ENCODE measurements around the gene CBS.
A peak's percentile ranks its signal among the peaks of the same experiment; 100 is the strongest.
"Not testable (repeated sequence)": the region's sequence is repeated elsewhere in the genome, so short reads cannot be mapped to it uniquely, and the experiment has no call there.

Gene CBS

GRCh38 chr21:43066690-43067089 lies 8.9 kb downstream of the CBS start:
- DNase-seq = peak; percentile 23

- DNase-seq = not testable (repeated sequence)
Observed at GRCh38 chr21:43065991-43066390, 9.6 kb downstream of the CBS start.

GRCh38 chr21:43064265-43064917 lies 11.2 kb downstream of the CBS start:
- not testable (repeated sequence) for DNase-seq

DNA sequence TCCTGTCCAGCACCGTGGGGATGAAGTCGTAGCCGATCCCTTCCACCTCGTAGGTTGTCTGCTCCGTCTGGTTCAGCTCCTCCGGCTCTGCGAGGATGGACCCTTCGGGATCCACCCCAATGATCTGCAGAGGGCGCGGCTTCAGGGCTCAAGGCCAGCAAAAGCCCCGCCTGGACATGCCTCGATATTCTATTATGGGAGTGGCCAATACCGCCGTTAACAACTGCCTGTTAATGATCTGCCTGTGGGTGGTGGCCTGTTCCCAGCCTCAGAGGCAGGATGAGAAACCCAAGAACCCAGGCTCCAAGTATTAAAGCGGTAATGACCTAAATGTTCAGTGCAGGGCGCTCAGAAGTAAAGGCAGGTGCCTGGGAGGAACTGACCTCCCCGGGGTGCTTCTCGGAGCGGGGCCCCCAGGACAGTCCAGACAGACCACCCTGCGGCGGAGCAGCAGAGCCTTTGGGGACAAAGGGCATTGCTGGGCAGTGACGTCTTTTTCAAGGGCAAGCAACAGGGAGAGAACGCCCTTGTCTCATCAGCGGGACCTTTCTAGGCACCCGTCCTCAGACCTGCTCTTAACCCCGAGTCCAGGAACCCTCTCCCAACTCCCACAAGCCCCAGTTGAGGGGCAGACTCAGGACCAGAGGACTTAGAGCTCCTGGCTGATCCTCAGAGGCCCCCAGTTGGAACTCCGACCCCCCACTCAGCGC lies 12.5 kb downstream of the CBS start:
- DNase-seq = not testable (repeated sequence)

GRCh38 chr21:43053112-43053511 lies 22.5 kb downstream of the CBS start:
- not testable (repeated sequence) for DNase-seq

DNA sequence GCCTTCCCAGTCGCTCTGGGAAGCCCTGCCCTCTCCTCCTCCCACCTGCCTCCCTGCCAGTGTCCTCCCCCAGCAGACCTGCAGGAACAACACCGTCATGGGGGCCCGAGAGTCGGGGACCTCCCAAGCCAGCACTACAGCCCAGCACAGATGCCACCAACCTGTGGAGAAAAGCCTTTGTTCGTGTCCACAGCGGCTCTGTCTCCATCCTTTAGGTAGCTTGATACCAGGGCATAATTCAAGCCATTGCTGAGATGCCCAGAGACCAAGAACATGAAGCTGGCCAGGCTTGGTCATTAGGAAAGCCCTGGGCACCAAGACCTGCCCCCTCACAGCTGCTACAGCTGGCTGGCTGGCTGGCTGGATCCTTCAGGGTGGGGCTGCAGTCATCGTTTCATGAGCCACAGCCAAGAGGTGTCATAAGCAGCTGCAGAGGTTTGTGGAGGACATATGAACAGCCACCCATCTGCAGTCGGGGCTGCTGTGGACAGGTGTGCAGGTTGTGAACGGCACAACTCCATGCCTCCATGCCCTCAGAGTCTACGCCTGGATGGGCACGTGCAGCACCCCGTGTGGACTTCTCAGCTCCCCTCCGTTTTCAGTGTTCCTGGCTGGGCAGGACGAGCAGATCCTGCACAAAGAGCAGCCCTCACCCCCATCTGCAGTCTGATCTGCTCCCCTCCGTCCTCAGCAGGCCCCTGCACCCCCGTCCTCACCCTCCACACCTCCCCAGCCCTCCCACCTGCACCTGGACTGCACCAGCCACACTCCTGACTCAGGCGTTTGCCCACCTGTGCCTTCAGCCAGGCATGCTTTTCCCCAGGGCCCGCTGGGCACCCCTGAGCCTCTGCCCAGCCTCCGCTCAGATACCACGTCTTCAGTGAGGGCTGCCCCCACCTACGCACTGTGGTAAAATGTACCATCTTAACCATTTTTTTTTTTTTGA lies 29.5 kb downstream of the CBS start:
- not testable (repeated sequence) for DNase-seq

- not testable (repeated sequence) for DNase-seq
Observed at GRCh38 chr21:43045165-43045875, 30.3 kb downstream of the CBS start.

DNA sequence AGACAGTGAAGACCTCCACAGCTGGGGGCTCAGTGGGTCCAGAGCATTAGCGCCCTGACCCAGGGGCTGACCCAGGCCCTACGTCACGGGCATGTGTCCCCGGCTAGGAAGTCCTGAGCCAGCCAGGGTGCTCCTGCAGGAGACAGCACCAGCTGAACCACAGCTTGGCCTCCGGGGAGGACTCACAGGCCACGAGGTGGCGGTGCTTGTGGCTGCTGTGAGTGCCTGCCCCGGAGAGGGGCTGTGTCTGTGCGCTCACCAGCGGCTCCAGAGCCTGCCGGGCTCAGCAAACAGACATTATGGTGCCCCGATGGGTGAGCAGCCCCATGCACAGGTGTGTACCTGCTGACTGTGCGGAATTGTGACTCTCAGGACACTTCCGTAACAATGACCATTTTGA lies 31.1 kb downstream of the CBS start:
- DNase-seq = not testable (repeated sequence)

- DNase-seq = not testable (repeated sequence)
Observed at GRCh38 chr21:43043291-43043690, 32.3 kb downstream of the CBS start.

- not testable (repeated sequence) for DNase-seq
Observed at GRCh38 chr21:43042169-43042568, 33.5 kb downstream of the CBS start.

GRCh38 chr21:43038659-43039044 lies 37.0 kb downstream of the CBS start:
- DNase-seq = not testable (repeated sequence)

GRCh38 chr21:43037918-43038658 lies 37.5 kb downstream of the CBS start:
- DNase-seq = not testable (repeated sequence)

DNA sequence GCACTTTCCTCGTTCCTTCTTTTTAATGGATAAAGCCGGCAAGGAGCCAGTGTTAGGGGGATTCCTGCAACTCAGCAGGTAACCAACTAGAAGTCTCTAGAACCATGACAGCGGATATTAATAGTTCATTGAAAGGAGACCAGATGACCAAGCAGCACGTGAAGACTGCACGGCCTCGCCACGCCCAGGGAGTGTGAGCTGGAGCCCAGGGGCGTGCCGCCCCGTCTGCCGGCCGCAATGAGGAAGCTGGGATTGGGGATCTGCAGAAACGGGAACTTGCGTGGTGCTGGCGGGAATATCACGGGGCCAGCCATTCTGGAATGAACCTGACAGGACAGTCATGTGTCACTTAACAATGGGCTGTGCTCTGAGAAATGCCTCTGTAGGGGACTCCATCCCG lies 38.7 kb downstream of the CBS start:
- not testable (repeated sequence) for DNase-seq

- no peak for DNase-seq
Observed at GRCh38 chr21:43034826-43035225, 40.8 kb downstream of the CBS start.

DNA sequence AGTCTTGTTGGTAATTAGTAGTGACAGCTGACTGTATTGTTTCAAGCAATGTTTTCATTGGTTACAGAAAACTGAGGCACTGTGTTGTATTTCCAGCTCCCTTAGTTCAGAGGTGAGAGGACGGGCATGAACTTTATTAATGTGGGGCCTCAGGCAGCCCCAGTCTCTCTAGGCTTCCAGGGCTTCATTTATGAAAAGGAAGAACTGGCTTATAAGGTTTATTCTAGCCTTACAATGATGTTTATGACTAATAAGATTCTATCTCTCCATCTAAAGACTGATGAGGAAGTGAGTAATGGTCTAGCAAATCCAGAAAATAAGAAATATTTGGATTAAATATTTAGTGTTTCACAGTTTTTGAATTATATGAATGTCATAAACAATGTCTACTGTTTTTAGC lies 41.5 kb downstream of the CBS start:
- no peak for DNase-seq

GRCh38 chr21:43031121-43031619 lies 44.5 kb downstream of the CBS start:
- no peak for DNase-seq

DNA sequence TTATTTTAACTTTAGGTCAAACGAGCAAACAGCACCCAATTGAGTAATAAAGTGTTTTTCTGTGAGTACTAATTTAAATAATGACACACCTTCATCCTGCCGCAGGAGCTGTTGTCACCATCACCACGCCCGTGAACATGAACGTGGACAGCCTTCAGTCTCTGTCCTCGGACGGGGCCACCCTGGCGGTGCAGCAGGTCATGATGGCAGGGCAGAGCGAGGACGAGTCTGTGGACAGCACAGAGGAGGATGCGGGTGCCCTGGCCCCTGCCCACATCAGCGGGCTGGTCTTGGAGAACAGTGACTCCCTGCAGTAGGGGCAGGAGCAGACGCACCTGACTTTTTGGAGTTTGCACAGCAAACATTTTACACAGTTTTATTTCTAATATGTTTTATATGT lies 45.9 kb downstream of the CBS start:
- DNase-seq = no peak

- DNase-seq = no peak
Observed at GRCh38 chr21:43027846-43028731, 47.5 kb downstream of the CBS start.

- DNase-seq = no peak
Observed at GRCh38 chr21:43025636-43026180, 49.9 kb downstream of the CBS start.

- DNase-seq = no peak
Observed at GRCh38 chr21:43024439-43025136, 51.0 kb downstream of the CBS start.

Measured in activated CD8-positive, alpha-beta memory T cell treated with anti-CD3 and anti-CD28 coated beads, Interleukin-2, amount 50 U/mL, for 48 hours (primary cell).